Tongue (tissue), 2 donors: ENCODE data around the gene GNAI1. TPM values are rescaled to one million over a fixed set of nuclear protein-coding genes. Genes with fewer than 3 reads are reported as not detected.

ENCODE experiments used
- DNase-seq: peaks from one replicate; pipeline ENCODE4 v3.0.0-alpha.2; 2015
- total RNA-seq: library from RNA; depleted of rRNA; stranded (reverse); fragments of >200 nt; gene quantifications from one replicate; pipeline ENCODE4 v1.2.3, GENCODE V29; 2014

Gene GNAI1
- total RNA-seq, 1 donor from 2014 or later = 49.6 TPM

GRCh38 chr7:80161466-80161865 is 26.8 kb downstream of the GNAI1 start:
- DNase-seq = no peak

GRCh38 chr7:80165177-80165576 is 30.5 kb downstream of the GNAI1 start:
- DNase-seq = no peak

DNA sequence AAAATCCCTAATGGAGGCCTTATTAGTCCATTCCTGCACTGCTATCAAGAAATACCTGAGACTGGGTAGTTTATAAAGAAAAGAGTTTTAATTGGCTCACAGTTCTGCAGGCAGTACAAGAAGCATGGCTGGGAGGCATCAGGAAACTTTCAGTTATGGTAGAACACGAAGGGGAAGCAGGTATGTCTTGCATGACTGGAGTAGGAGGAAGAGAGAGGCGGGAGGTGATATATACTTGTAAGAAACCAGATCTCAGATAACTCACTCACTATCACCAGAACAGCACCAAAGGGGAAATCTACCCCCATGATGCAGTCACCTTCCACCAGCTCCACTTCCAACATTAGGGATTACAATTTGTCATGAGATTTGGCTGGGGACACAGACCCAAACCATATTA is 35.8 kb downstream of the GNAI1 start:
- DNase-seq = no peak

DNA sequence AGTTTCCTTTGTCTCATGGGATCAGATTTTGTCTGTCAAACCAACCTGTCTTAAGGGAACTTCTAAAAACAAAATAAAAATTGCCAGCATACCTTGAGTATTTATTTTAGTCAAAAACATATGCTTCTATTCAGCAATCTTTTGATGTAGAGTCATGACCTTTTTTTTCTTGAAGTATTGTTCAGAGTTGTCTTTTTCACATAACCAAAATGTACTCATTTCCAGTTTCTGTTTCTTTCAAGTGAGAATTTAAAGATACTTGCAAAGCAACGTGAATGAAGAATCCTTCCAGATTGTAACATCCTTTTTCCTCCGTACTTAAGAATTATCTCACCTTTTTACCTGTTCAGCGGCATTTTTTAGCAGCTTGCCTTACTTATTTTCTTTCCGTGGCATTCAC is 37.8 kb downstream of the GNAI1 start:
- DNase-seq = no peak

- DNase-seq = no peak
Measured at GRCh38 chr7:80175744-80176143, 41.1 kb downstream of the GNAI1 start.

- no peak for DNase-seq
Measured at GRCh38 chr7:80181411-80181810, 46.8 kb downstream of the GNAI1 start.

DNA sequence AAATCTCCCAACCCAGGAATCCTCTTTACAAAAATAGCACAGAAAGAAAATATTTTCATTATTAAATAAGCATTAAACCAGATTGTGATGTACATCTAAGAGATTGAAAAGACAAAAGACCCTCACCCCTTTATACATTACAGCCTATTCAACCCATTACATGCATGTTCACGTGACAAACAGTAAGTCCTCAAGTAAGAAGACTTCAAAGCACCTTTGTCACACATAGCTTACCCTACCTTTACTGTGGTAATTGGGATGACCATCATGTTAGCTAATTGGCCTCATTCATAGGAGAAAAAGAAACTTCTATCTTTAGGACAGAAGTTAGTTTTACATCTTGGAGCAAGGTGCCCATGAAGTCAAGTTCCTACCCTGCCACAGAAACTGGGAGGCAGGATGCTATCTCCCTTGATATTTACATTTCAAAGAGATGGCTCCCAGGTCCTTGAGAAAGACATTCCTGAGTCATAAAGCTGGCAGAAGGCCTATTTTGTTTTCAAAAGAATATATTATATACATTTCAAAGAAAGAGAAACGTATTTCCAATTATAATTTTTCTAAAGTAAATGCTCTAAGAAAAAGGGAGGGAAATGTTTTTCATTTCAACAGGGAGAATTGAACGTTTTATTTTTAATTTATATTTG is 48.1 kb downstream of the GNAI1 start:
- DNase-seq = no peak

DNA sequence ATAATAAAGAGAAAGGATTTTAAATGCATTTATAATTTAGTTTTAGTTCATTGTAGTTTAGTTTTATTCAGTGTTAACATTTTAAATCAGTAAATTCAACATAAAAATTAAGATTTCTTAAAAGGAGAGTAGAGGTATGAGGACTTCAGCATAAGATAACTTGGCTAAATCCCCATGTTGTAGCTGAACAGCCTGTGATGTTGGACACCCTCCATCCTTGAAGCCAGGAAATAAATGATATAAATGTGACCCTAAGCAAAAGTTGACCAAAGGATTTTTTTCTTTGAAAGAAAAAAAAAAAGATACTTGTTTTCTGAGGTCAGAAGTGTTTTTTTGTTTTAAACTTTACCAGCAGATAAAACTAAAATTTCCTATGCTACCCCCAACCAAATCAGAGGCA is 48.7 kb downstream of the GNAI1 start:
- DNase-seq = no peak

- no peak for DNase-seq
Measured at GRCh38 chr7:80183900-80184685, 49.5 kb downstream of the GNAI1 start.

DNA sequence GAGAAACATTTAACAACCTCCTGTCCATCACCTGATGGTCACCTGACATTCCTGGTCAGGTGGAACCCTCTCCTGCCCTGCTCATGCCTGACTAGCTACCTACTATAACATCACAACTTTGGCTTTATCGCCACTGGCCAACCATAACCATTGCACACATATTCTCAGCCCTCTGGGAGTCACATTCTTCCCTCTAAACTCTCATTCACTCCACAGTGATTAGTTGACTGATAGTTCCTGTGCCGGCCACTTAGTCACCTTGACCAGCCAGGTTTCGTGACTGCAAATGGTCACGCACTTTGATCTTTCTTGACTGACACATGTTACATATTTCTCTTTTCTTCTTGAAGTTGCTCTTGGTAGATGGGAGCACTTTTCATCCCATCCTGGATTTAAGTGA is 50.1 kb downstream of the GNAI1 start:
- DNase-seq = no peak

- no peak for DNase-seq
Measured at GRCh38 chr7:80185571-80185970, 50.9 kb downstream of the GNAI1 start.

DNA sequence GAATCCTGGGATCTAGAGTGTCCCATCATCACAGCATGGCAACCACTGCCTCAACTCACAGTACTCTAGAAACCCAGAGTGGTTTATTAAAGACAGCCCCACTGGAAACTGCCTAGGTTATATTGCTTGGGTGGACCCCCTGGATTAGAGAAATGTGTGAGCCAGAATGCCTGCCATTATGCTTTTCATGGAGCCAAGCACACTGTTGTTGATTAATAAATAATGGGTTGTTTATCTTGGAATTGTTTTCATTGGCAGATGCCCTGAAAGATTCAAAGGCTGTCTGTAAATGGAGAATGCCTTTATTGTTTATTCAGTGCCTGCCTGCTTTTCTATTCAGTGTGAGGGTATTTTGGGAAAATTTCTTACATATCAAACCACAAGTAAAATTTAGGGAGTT is 52.1 kb downstream of the GNAI1 start:
- no peak for DNase-seq

- DNase-seq = no peak
Measured at GRCh38 chr7:80187279-80187678, 52.6 kb downstream of the GNAI1 start.

DNA sequence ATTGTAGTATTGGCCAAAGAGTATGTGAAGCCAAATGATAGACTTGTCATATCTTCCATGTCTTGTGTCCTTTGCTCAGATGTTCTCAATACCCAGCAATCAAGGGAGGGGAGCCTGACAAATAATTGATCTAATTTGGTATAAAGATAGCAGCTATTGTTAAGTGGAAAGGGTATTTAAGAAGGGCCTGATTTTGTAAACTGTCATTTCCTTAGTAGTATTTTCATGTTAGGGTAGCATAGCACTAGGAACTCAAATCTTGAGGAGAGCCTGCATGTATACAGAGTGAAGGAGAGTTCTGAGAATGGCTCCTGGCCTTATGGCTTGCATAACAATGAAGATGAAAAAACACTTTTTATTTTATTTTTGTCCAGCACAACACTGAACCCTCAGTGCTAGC is 53.1 kb downstream of the GNAI1 start:
- no peak for DNase-seq

DNA sequence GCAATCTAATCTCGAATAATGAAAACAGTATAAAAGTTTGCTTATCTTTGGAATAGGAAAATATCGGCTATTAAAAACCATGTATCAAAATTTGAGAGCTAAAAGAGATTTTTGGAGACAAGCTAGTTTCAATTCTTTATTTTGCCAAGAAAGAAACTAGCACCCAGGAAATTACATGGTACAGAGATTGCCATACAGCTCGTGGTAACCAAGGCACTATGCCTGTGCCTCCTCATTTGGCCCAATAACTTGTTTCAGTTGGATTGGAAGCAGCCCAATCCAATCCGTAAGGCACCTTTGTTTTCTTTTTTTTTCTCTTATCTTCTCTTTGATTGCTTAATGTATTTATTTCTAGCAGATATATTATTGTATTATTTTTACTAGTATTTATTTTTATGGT is 55.0 kb downstream of the GNAI1 start:
- no peak for DNase-seq

DNA sequence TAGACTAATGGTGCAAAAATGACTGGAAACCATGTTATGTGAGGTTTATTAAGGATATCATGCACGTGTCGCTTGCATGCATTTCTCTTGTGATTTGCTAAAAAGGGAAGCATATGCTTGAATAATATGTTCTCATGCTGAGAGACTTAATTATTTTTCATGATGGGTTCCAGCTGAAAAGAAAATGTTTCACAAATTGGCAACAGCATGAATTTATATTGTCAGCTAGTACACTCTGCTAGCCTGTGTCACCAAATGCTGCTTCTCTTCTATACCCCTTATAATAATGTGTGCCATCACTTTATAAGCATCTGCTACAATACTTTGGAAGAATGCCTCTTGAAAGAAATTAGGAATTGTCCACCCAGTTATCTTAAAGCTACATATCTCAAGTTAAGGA is 63.0 kb downstream of the GNAI1 start:
- DNase-seq = no peak

- no peak for DNase-seq
Measured at GRCh38 chr7:80199051-80199450, 64.4 kb downstream of the GNAI1 start.

DNA sequence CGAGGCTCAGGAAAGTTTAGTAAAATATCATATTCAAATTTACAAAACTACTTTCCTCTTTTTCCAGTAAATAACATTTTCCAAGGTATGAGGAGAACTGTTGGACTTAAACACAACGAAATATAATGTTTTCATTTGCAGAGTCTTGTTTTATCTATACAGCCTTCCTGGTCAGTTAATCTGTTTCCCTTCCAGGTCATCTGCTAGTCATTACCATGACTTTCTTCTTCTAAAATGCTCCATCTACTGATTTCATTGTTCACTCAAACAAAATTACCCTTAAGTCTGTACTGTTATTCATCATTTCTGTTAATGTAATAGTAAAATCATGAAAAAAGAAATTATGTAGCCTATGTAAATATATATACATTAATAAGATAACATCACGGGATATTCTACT is 69.8 kb downstream of the GNAI1 start:
- DNase-seq = no peak

GRCh38 chr7:80204919-80205318 is 70.3 kb downstream of the GNAI1 start:
- DNase-seq = no peak

DNA sequence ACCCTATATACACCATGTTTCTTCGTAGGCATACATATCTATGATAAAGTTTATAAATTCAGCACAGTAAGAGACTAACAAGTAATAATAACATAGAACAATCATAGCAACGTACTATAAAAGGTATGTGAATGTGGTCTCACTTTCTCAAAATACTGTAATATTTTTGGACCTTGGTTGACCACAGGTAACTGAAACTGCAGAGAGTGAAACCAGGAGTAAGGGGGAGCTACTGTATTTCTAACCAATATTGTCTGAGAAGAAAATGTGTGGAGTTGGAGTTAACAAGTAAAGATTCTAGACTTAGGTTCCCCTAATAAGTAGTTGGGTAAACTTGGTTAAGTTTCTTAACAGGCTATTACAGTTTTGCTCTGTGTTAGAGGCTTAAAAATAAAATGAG is 72.1 kb downstream of the GNAI1 start:
- no peak for DNase-seq

GRCh38 chr7:80207501-80207900 is 72.9 kb downstream of the GNAI1 start:
- no peak for DNase-seq

DNA sequence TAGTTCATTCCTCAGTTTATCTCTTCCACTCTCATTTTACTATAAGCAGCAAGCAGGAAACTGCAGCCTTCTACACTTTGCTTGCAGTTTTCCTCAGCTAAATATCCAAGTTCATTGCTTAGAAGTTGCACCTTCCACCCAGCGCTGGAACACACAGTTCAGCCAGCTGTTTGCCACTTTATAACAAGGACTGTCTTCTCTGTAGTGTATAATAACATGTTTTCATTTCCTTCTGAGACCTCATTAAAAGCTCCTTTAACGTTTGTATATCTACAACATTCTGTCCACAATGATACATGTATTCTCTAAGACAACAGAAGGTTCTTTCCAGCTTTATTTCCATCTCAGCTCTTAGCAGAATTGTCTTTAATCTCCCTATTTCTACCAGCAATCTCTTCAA is 74.1 kb downstream of the GNAI1 start:
- DNase-seq = no peak

GRCh38 chr7:80210400-80210799 is 75.8 kb downstream of the GNAI1 start:
- DNase-seq = peak; percentile 40

- no peak for DNase-seq
Measured at GRCh38 chr7:80213814-80214213, 79.2 kb downstream of the GNAI1 start.
